GM23248 (cell line): ENCODE measurements around the gene TMCC1. TPM values are rescaled to one million over a fixed set of nuclear protein-coding genes. Genes with fewer than 3 reads are reported as not detected.

Source experiments
- DNase-seq: peaks from one replicate; pipeline ENCODE4 v3.0.0-alpha.2; 2015
- H2AFZ ChIP-seq: fragments of 200-600 bp; sonication (generic); 2 replicates; pipeline ENCODE4 v1.6.1; 2016; ENCODE audit warnings: antibody characterized with exemption
- H3F3A ChIP-seq: fragments of 200-600 bp; sonication (generic); 2 replicates; pipeline ENCODE4 v1.6.1; 2016; ENCODE audit warnings: mild to moderate bottlenecking, antibody characterized with exemption, mixed run types; ENCODE audit not compliant: insufficient read depth
- H3K27ac ChIP-seq: fragments of 200-600 bp; sonication (generic); 2 replicates; pipeline ENCODE4 v1.5.1; 2016; ENCODE audit warnings: mild to moderate bottlenecking
- H3K27me3 ChIP-seq: fragments of 200-600 bp; sonication (generic); replicated peaks from 2 replicates; pipeline ENCODE4 v1.6.1; 2016; ENCODE audit warnings: mild to moderate bottlenecking; ENCODE audit not compliant: insufficient read depth
- H3K36me3 ChIP-seq: fragments of 200-600 bp; sonication (generic); 2 replicates; pipeline ENCODE4 v1.6.1; 2016; ENCODE audit warnings: low read depth, mild to moderate bottlenecking
- H3K4me1 ChIP-seq: fragments of 200-600 bp; sonication (generic); 2 replicates; pipeline ENCODE4 v1.6.1; 2016; ENCODE audit warnings: mild to moderate bottlenecking; ENCODE audit not compliant: insufficient read depth
- H3K4me2 ChIP-seq: fragments of 200-600 bp; sonication (generic); one replicate; pipeline ENCODE4 v1.6.1; 2016; ENCODE audit warnings: mild to moderate bottlenecking; ENCODE audit not compliant: unreplicated experiment
- H3K4me3 ChIP-seq: fragments of 200-600 bp; sonication (generic); 2 replicates; pipeline ENCODE4 v1.5.1; 2016; ENCODE audit warnings: mild to moderate bottlenecking
- H3K79me2 ChIP-seq: fragments of 200-600 bp; sonication (generic); 2 replicates; pipeline ENCODE4 v1.6.1; 2016; ENCODE audit warnings: mild to moderate bottlenecking; ENCODE audit not compliant: insufficient read depth
- H3K9ac ChIP-seq: fragments of 200-600 bp; sonication (generic); 2 replicates; pipeline ENCODE4 v1.6.1; 2016; ENCODE audit warnings: mild to moderate bottlenecking
- H3K9me2 ChIP-seq: fragments of 200-600 bp; sonication (generic); 2 replicates; pipeline ENCODE4 v1.6.1; 2016; ENCODE audit warnings: mixed run types, mild to moderate bottlenecking, moderate library complexity; ENCODE audit not compliant: insufficient read depth
- H3K9me3 ChIP-seq: fragments of 200-600 bp; sonication (generic); one replicate; pipeline ENCODE4 v1.6.1; 2017; ENCODE audit warnings: low read depth
- H4K20me1 ChIP-seq: fragments of 200-600 bp; sonication (generic); 2 replicates; pipeline ENCODE4 v1.6.0; 2016; ENCODE audit not compliant: insufficient read depth
- EZH2 ChIP-seq: fragments of 200-600 bp; sonication (generic); IDR thresholded peaks from 2 replicates; pipeline ENCODE4 v1.6.1; 2018; ENCODE audit warnings: antibody characterized with exemption, mild to moderate bottlenecking; ENCODE audit not compliant: insufficient read depth, poor library complexity, severe bottlenecking
- EZH2phosphoT487 ChIP-seq: fragments of 200-600 bp; sonication (generic); IDR thresholded peaks from 2 replicates; pipeline ENCODE4 v1.6.1; 2018; ENCODE audit warnings: antibody characterized with exemption, moderate library complexity, mild to moderate bottlenecking, low read depth; ENCODE audit not compliant: insufficient read depth
- WGBS, 2 experiments: methylation state at CpG; one replicate each; pipeline ENCODE4 v1.1.6; 2015 to 2017; ENCODE audit warnings: low lambda C conversion rate in 2 of 2, low coverage in 1 of 2; ENCODE audit errors: missing lambda C conversion rate in 2 of 2; 5-methylcytosine and 5-hydroxymethylcytosine counted together
- in situ Hi-C: fragments of 300-500 bp; cut with MboI; formaldehyde crosslinking; loops from 2 replicates; pipeline ENCODE4 v1.15.0; 2020
- polyA plus RNA-seq: library from polyadenylated mRNA; unstranded; fragments of >200 nt; fragmentation: Nextera tagmentation; extraction: Ambion mirVana; gene quantifications from 2 replicates; pipeline ENCODE4 v1.2.1, GENCODE V29; 2016
- total RNA-seq: library from RNA; depleted of rRNA; stranded (reverse); fragments of >200 nt; shearing (Covaris generic); gene quantifications from 2 replicates; pipeline ENCODE4 v1.2.3, GENCODE V29; 2014

Gene TMCC1
- total and polyA plus RNA-seq, 2 experiments from 2014 or later = 4.0 to 11.1 TPM

GRCh38 chr3:129840707-129841360 lies 52.7 kb downstream of the TMCC1 start:
- no peaks in the 10 kb centered on the region for H3K36me3 ChIP-seq
- WGBS, 2 experiments = 97 to 98% methylated on average over 5 of the region's 5 CpGs

GRCh38 chr3:129838086-129838485 lies 55.4 kb downstream of the TMCC1 start:
- no peaks in the 10 kb centered on the region for H3K9me3 ChIP-seq
- no peak overlapping the region for H3K4me2 ChIP-seq
- no peak for TF ChIP-seq EZH2phosphoT487
- no peak for TF ChIP-seq EZH2
- H4K20me1 ChIP-seq = no peaks in the 10 kb centered on the region; the same call in 1 of the 2 replicates
- DNase-seq = no peak
- 0 out of 2 replicates have a peak, but pooled peaks cover 5% of the 10 kb centered on the region for H3K4me1 ChIP-seq
- 82 to 87% methylated on average over 6 of the region's 6 CpGs for WGBS, 2 experiments
- no peaks in the 10 kb centered on the region for H3K36me3 ChIP-seq
- H3K9ac ChIP-seq = no peak overlapping the region
- in situ Hi-C loops = no loop called here
- H3F3A ChIP-seq = no peaks in the 10 kb centered on the region
- H2AFZ ChIP-seq = no peak overlapping the region
- no peaks in the 10 kb centered on the region for H3K9me2 ChIP-seq
- H3K27me3 ChIP-seq = no peaks in the 10 kb centered on the region
- H3K4me3 ChIP-seq = no peak overlapping the region
- H3K27ac ChIP-seq = no peak overlapping the region
- H3K79me2 ChIP-seq = peaks cover 49% of the 10 kb centered on the region

More at GRCh38 chr3:129840707-129841360, 52.7 kb downstream of the TMCC1 start:
- no peaks in the 10 kb centered on the region for H3K9me2 ChIP-seq
- no peak overlapping the region for H3K4me2 ChIP-seq
- no peak overlapping the region for H3K9ac ChIP-seq
- no peak overlapping the region for H3K4me3 ChIP-seq
- H3K4me1 ChIP-seq = 0 out of 2 replicates have a peak, but pooled peaks cover 8% of the 10 kb centered on the region
- no peaks in the 10 kb centered on the region for H3K27me3 ChIP-seq
- no peak overlapping the region for H3K27ac ChIP-seq
- no peak for DNase-seq
- no peaks in the 10 kb centered on the region; the same call in 1 of the 2 replicates for H4K20me1 ChIP-seq
- TF ChIP-seq EZH2 = no peak
- TF ChIP-seq EZH2phosphoT487 = no peak
- no peaks in the 10 kb centered on the region for H3F3A ChIP-seq
- in situ Hi-C loops = no loop called here
- no peaks in the 10 kb centered on the region for H3K9me3 ChIP-seq
- H2AFZ ChIP-seq = no peak overlapping the region
- peaks cover 52% of the 10 kb centered on the region for H3K79me2 ChIP-seq

GRCh38 chr3:129837065-129837642 lies 56.4 kb downstream of the TMCC1 start:
- H4K20me1 ChIP-seq = no peaks in the 10 kb centered on the region; the same call in 1 of the 2 replicates
- peaks cover 40% of the 10 kb centered on the region for H3K79me2 ChIP-seq
- DNase-seq = peak; percentile 6
- H3K4me2 ChIP-seq = no peak overlapping the region
- no peak overlapping the region for H3K27ac ChIP-seq
- in situ Hi-C loops = no loop called here
- peaks cover 12% of the 10 kb centered on the region for H3K4me1 ChIP-seq
- no peak for TF ChIP-seq EZH2
- no peak for TF ChIP-seq EZH2phosphoT487
- no peak overlapping the region for H3K4me3 ChIP-seq
- H3K9me2 ChIP-seq = no peaks in the 10 kb centered on the region
- H2AFZ ChIP-seq = no peak overlapping the region
- no peaks in the 10 kb centered on the region for H3K9me3 ChIP-seq
- H3K27me3 ChIP-seq = no peaks in the 10 kb centered on the region
- WGBS, 2 experiments = 97 to 100% methylated on average over 2 of the region's 2 CpGs
- H3F3A ChIP-seq = no peaks in the 10 kb centered on the region
- no peak overlapping the region for H3K9ac ChIP-seq
- H3K36me3 ChIP-seq = no peaks in the 10 kb centered on the region

- Histone ChIP-seq H3K4me3 (no peak overlapping the region), H3K36me3 (no peaks in the 10 kb centered on the region), H3K4me1 (peaks cover 18% of the 10 kb centered on the region), H4K20me1 (no peaks in the 10 kb centered on the region; the same call in 1 of the 2 replicates), H3K9ac (no peak overlapping the region), H3K9me3 (no peaks in the 10 kb centered on the region), H2AFZ (no peak overlapping the region), H3K4me2 (no peak overlapping the region), H3K27me3 (no peaks in the 10 kb centered on the region), H3K9me2 (no peaks in the 10 kb centered on the region), H3K27ac (no peak overlapping the region), H3F3A (0 out of 2 replicates have a peak, but pooled peaks cover 2% of the 10 kb centered on the region), H3K79me2 (peaks cover 33% of the 10 kb centered on the region)
- TF ChIP-seq EZH2phosphoT487 = no peak
- no peak for TF ChIP-seq EZH2
- in situ Hi-C loops = no loop called here
- DNase-seq = peak; percentile 22
- 31 to 41% methylated on average over 2 of the region's 2 CpGs for WGBS, 2 experiments
These were observed 57.0 kb downstream of the TMCC1 start for GRCh38 chr3:129836381-129837064.
